Activated naive CD4-positive, alpha-beta T cell treated with anti-CD3 and anti-CD28 coated beads, Interleukin-2, amount 50 U/mL, for 72 hours (primary cell): ENCODE data around the gene ZMYND11. TPM values are rescaled to one million over a fixed set of nuclear protein-coding genes. Genes with fewer than 3 reads are reported as not detected.

Experiments
- ATAC-seq, 2 donors: fragments of 150-1000 bp; cut with Tn5 transposase; 2 replicates each; pipeline ENCODE4 v1.10.0; 2021; ENCODE audit warnings: mild to moderate bottlenecking in 2 of 2, moderate library complexity in 2 of 2
- DNase-seq, 2 donors: peaks; one replicate each; pipeline ENCODE4 v3.0.0; 2021 to 2022; ENCODE audit warnings: low spot score in 2 of 2
- H3K27ac Mint-ChIP-seq, 2 donors: one replicate each; pipeline ENCODE4 v1.8.0; 2022; ENCODE audit warnings: mild to moderate bottlenecking in 2 of 2, mixed read lengths in 2 of 2
- H3K36me3 Mint-ChIP-seq, 2 donors: one replicate each; pipeline ENCODE4 v1.8.0; 2022; ENCODE audit warnings: mixed read lengths in 2 of 2
- H3K9me3 Mint-ChIP-seq, 2 donors: one replicate each; pipeline ENCODE4 v1.8.0; 2022; ENCODE audit warnings: mixed read lengths in 2 of 2
- total RNA-seq, 2 donors: library from RNA; stranded (reverse); gene quantifications; one replicate each; pipeline ENCODE4 v1.2.3, GENCODE V29; 2022

The ZMYND11 gene
- total RNA-seq, 2 donors from 2014 or later: 6.0 to 14.8 TPM

DNA sequence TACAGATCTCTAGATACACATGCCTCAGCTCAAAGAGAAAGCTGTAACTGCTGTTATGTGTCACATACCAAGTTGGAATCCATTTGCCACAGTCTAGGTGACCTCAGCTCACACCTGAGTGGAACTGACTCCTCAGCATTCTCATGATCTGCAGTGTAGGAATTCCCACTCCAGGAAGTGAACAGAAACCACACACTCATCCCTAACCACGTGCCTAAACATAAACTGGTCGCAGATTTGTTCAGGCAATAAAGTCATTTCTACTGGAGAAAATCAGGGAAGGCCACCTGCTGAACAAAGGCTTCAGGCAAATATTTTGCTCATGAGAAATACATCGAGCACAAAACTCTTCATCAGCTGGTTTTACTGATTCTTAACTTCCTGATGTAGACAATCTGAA is 23.0 kb upstream of the ZMYND11 start:
- Mint-ChIP-seq H3K36me3 (peaks cover 6% of the 10 kb centered on the region in 2 donors), H3K27ac (no peak overlapping the region), H3K9me3 (no peaks in the 10 kb centered on the region)
- DNase-seq: no peak
- no peak for ATAC-seq

DNA sequence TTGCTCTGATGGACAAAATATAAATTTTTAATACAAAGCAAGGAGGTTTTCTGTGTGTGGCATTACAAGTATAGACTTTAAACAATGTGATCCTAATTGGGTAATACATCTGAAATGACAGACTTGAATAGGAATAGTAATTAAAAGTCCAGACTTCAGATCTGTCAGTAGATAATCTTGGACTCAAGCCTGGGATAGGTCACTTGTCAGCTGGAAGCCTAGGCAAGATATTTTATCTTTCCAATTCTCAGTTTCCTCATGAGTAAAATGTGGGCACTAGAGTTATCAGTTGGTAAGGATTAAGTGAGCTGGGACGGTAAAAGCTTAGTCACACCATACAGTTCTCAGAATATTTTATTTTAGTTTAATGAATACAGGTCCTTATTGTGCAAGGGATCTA is 10.4 kb upstream of the ZMYND11 start:
- peaks cover 4 to 20% of the 10 kb centered on the region in 2 donors for H3K9me3 Mint-ChIP-seq
- no peak overlapping the region for H3K27ac Mint-ChIP-seq
- H3K36me3 Mint-ChIP-seq: peaks cover 16 to 25% of the 10 kb centered on the region in 2 donors
- DNase-seq (no peak), ATAC-seq (no peak)

GRCh38 chr10:127612-128432 is 7.4 kb upstream of the ZMYND11 start:
- peaks cover 0 to 4% of the 10 kb centered on the region in 2 donors for H3K36me3 Mint-ChIP-seq
- peak in 1 of 2 donors; percentile 82 for ATAC-seq
- H3K9me3 Mint-ChIP-seq: peaks cover 0 to 6% of the 10 kb centered on the region in 2 donors
- H3K27ac Mint-ChIP-seq: peak overlapping the region; percentile 80 to 87
- no peak for DNase-seq

DNA sequence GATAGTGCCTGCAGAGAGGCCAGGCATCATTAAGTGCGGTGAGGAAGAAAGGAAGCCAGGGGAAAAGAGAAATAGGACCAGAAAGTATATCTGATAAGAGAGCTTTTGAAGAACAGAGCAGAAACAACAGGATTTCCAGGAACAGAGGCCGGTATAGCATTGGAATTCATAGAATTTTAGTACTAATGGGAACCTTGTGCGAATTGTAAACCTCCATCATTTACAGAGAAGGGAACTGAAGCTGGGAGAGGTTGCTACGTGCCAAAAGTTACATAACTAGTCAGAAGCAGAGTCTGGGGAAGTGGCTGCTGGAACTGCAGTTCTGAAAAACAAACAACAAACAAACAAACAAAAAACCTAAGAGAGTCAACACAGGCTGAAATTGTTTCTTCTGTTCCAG is 5.4 kb upstream of the ZMYND11 start:
- peaks cover 0 to 5% of the 10 kb centered on the region in 2 donors for H3K36me3 Mint-ChIP-seq
- no peaks in the 10 kb centered on the region for H3K9me3 Mint-ChIP-seq
- ATAC-seq (no peak), DNase-seq (no peak)
- no peak overlapping the region for H3K27ac Mint-ChIP-seq

DNA sequence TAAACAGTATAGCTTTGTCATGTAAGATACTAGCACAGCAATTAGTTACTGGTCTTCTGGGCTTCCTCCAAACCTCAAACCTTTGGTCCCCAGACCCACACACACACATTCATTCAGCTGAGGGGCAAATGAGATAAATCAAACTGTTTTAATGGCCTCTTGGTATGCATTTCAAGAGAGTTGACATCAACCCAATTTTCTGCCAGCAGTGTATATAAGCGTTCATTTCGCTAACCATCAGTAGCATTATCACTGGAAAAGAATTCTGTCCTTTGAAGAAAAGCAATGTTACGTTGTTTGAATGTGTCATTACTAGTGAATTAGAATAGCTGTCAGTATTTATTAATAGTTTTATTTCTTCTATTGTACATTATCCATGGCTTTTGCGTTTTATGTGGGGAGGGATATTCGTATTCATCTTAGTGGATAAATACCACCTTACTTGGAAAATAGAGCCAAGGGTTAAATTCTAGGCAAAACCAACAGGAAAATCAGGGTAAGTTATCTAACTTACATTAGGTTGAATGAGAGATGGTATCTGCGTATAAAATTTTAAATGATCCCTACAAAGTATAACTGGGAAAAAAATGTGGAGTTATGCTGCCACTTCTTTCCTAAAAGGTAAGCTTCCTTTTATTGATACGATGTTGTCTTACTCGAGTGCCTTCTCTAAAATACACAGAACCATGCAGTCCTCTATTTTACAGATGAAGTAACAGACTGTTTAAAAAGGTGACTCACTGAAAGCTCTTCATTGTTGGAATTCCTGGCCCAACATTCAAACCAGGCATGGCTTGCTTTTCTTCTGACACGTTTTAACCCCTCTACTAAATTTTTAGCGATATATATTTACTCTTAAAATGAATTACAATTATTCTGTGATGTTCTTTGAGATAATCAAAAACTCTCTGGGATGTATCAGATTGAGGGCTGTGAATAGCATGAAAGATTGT is 2.0 kb upstream of the ZMYND11 start:
- DNase-seq (no peak), ATAC-seq (no peak)
- Mint-ChIP-seq H3K9me3 (no peaks in the 10 kb centered on the region), H3K27ac (peak overlapping the region in 1 of 2 donors; percentile 82), H3K36me3 (peaks cover 0 to 5% of the 10 kb centered on the region in 2 donors)

DNA sequence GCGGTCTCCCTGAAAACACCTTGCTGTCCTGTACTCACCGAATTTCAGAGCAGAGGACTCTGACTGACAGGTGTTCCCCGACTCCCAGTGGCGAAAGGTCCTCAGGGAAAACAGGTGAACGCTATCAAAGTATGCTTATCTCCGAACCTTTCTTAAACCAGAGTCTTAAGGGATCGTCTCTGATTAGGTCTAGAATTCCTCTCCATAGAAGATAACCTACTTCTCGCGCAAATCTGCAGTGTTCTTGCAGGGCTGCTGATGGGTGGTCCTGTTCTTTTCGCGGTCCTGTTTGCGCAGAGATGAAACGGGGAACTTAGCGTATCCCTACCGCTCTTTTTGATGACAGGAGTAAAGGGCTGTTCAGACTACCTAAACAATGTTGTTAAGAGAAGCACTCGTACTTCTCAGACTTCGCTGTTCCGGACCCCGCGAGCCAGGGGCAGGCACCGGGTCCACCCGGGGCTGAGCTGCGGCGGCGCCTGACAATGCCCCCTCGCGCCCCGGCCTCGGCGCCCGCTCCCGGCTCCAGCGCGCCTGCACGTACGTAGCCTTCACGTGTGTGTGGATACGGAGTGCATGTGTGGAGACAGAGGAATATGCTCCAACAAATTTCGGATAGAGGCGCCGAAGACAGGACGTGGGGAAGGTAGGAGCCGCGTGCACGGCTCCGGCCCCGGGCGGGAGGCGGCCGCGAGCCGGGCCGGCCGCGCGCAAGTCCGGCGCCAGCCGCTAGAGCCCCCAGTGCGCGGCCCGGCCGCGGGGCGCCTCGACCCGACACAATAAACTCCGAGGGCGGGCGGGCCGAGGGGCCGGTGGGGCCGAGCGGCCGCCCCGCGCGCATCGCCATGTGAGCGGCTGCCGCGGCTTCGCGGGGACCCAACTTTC is 766 bp upstream of the ZMYND11 start:
- Mint-ChIP-seq H3K36me3 (peaks cover 0 to 5% of the 10 kb centered on the region in 2 donors), H3K27ac (peak overlapping the region; percentile 82 to 88), H3K9me3 (no peaks in the 10 kb centered on the region)
- DNase-seq: peak; percentile 45 to 61
- peak; percentile 16 to 35 for ATAC-seq

DNA sequence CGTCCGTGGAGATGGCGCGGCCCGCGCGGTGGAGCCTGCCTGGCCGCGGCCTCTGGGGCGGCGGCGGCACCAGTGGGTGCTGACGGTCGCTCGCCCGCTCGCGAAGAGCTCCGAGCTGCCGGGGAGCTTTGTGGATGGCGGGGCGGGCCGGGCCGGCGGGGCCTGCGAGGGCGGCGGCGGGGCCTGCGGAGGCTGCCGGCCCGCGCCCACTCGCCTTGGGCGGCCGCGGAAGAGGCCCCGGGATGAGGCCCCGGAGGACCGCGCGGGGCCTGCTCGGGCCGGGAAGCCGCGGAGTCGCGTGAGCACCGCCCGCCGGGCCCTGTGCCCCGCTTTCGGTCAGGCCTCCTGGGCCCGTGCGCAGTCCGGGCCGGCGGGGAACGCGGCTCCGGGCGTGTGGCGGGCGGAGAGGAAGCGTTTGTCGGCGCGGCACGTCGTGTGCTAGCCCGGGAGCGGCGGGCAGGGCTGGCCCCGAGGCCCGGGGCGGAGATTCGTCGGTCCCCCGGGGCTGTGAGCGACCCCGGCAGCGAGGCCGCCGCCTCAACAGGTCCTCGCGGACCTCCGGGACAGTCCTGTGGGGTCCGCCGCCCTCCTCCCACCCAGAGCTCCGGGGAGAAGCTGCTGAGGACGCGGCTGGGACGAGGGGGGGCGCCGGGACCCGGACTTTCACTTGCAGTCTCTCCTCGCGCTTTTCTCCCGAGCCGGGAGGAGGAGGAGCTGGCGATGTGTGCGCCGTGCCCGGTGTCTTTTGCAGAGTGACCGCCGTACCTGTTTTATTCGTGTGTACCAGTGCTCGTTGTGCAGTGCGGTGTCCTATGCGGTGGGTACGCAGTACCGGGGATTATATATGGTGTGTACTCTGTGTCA is 578 bp downstream of the ZMYND11 start:
- H3K27ac Mint-ChIP-seq: peak overlapping the region; percentile 88 to 95
- DNase-seq: peak; percentile 61 to 66
- peaks cover 0 to 5% of the 10 kb centered on the region in 2 donors for H3K36me3 Mint-ChIP-seq
- H3K9me3 Mint-ChIP-seq: no peaks in the 10 kb centered on the region
- peak; percentile 47 to 50 for ATAC-seq

GRCh38 chr10:136465-136762 is 1.2 kb downstream of the ZMYND11 start:
- DNase-seq: no peak
- Mint-ChIP-seq H3K27ac (peak overlapping the region; percentile 88 to 95), H3K9me3 (no peaks in the 10 kb centered on the region), H3K36me3 (peaks cover 0 to 5% of the 10 kb centered on the region in 2 donors)
- peak; percentile 6 to 21 for ATAC-seq

- Mint-ChIP-seq H3K27ac (peak overlapping the region in 1 of 2 donors; percentile 88), H3K9me3 (no peaks in the 10 kb centered on the region), H3K36me3 (peaks cover 0 to 5% of the 10 kb centered on the region in 2 donors)
- peak; percentile 37 to 50 for ATAC-seq
- peak in 1 of 2 donors; percentile 54 for DNase-seq
Observed at GRCh38 chr10:137031-137430, 1.8 kb downstream of the ZMYND11 start.

DNA sequence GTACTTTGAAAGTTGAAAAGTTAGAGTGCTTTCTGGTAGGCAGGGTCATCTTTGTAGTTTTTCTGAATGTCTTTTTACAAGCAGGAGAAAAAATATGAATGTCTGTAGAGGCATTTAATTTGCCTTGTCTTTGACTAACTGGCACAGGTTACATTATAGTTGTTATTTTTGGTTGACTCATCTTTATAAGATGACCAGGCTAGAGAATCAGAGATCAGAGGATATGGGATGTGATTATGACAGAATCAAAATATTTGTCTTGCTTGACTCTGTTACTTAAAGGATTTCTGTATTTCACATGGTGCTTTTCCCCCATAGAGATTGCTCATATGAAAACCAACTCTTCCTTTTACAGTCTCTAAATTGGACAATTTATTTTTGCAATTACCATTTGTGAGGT is 2.4 kb downstream of the ZMYND11 start:
- H3K9me3 Mint-ChIP-seq: no peaks in the 10 kb centered on the region
- peaks cover 0 to 5% of the 10 kb centered on the region in 2 donors for H3K36me3 Mint-ChIP-seq
- no peak for DNase-seq
- H3K27ac Mint-ChIP-seq: peak overlapping the region in 1 of 2 donors; percentile 88
- ATAC-seq: no peak

GRCh38 chr10:142371-142770 is 7.1 kb downstream of the ZMYND11 start:
- peaks cover 0 to 9% of the 10 kb centered on the region in 2 donors for H3K9me3 Mint-ChIP-seq
- ATAC-seq (no peak), DNase-seq (no peak)
- H3K36me3 Mint-ChIP-seq: peaks cover 0 to 13% of the 10 kb centered on the region in 2 donors
- H3K27ac Mint-ChIP-seq: peak overlapping the region in 1 of 2 donors; percentile 65

DNA sequence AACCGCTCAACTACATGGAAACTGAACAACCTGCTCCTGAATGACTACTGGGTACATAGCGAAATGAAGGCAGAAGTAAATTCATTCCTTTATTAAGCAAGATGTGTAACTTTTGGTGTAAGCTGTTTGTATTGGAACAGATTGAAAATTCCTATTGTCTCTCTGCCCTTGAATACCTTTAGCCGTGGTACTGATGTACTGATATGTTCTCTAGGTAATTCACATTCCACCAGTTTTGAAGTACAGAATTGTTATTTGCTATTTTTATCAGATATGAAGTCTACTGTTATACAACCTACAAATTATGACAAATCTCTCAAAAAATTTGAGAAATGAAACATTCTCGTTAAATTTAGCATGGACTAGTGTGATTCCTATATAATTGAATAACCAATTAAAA is 17.7 kb downstream of the ZMYND11 start:
- DNase-seq: no peak
- H3K27ac Mint-ChIP-seq: no peak overlapping the region
- peaks cover 3 to 5% of the 10 kb centered on the region in 2 donors for H3K9me3 Mint-ChIP-seq
- peaks cover 15 to 18% of the 10 kb centered on the region in 2 donors for H3K36me3 Mint-ChIP-seq
- no peak for ATAC-seq

GRCh38 chr10:154348-154747 is 19.1 kb downstream of the ZMYND11 start:
- DNase-seq: no peak
- Mint-ChIP-seq H3K36me3 (peaks cover 13 to 15% of the 10 kb centered on the region in 2 donors), H3K27ac (no peak overlapping the region), H3K9me3 (peaks cover 3 to 5% of the 10 kb centered on the region in 2 donors)
- ATAC-seq: no peak

DNA sequence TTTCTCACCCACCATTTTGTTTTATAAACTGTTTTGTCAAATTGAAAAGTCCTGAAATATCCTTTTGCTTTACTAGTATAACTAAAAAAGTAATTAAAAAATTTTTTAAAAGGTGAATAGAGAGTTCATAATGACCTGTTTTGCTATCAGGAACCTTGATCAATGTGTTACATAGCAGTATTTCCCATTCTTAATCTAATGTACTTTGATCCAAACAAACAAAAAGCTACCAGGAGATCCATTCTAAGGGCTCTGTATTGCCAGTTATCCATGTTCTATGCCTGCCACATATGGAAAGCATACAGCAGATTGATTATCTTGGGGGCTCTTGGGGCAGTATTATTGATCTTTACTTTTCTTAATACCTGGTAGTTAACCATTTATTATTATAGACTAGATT is 32.1 kb downstream of the ZMYND11 start:
- Mint-ChIP-seq H3K27ac (no peak overlapping the region), H3K36me3 (peaks cover 12 to 19% of the 10 kb centered on the region in 2 donors), H3K9me3 (peaks cover 4 to 38% of the 10 kb centered on the region in 2 donors)
- ATAC-seq (no peak), DNase-seq (no peak)

- DNase-seq: no peak
- ATAC-seq: no peak
- Mint-ChIP-seq H3K27ac (no peak overlapping the region), H3K9me3 (peaks cover 4 to 7% of the 10 kb centered on the region in 2 donors), H3K36me3 (peaks cover 0 to 9% of the 10 kb centered on the region in 2 donors)
Observed at GRCh38 chr10:173741-174140, 38.5 kb downstream of the ZMYND11 start.
